Osteocyte (in vitro differentiated cells): ENCODE data around the gene TNFSF9. TPM values are rescaled to one million over a fixed set of nuclear protein-coding genes. Genes with fewer than 3 reads are reported as not detected.
"Not testable (repeated sequence)": the region's sequence is repeated elsewhere in the genome, so short reads cannot be mapped to it uniquely, and the experiment has no call there.

ENCODE experiments used
- DNase-seq: peaks from one replicate; pipeline ENCODE4 v3.0.0; 2021; ENCODE audit warnings: mixed read lengths; ENCODE audit not compliant: unreplicated experiment; ENCODE audit errors: extremely low spot score
- H3K27ac Mint-ChIP-seq: one replicate; pipeline ENCODE4 v1.8.0; 2021; ENCODE audit warnings: mild to moderate bottlenecking, mixed read lengths; ENCODE audit not compliant: unreplicated experiment
- H3K27me3 Mint-ChIP-seq: one replicate; pipeline ENCODE4 v1.8.0; 2021; ENCODE audit warnings: mixed read lengths; ENCODE audit not compliant: unreplicated experiment
- H3K36me3 Mint-ChIP-seq: one replicate; pipeline ENCODE4 v1.8.0; 2021; ENCODE audit warnings: mixed read lengths; ENCODE audit not compliant: unreplicated experiment
- H3K4me1 Mint-ChIP-seq: one replicate; pipeline ENCODE4 v1.8.0; 2021; ENCODE audit warnings: mixed read lengths; ENCODE audit not compliant: unreplicated experiment
- H3K4me3 Mint-ChIP-seq: one replicate; pipeline ENCODE4 v1.8.0; 2021; ENCODE audit warnings: mild to moderate bottlenecking, moderate library complexity, mixed read lengths; ENCODE audit not compliant: unreplicated experiment
- H3K9me3 Mint-ChIP-seq: one replicate; pipeline ENCODE4 v1.8.0; 2021; ENCODE audit warnings: mixed read lengths; ENCODE audit not compliant: unreplicated experiment
- CTCF ChIP-seq: fragments of 200-600 bp; sonication (generic); IDR thresholded peaks from 2 replicates; pipeline ENCODE4 v1.5.0; 2021; ENCODE audit warnings: antibody characterized with exemption, mild to moderate bottlenecking, moderate library complexity
- total RNA-seq: library from RNA; stranded (reverse); gene quantifications from 2 replicates; pipeline ENCODE4 v1.2.1, GENCODE V29; 2021

The TNFSF9 gene
- total RNA-seq, 1 donor from 2014 or later: 1.5 TPM

GRCh38 chr19:6556043-6556449 lies 25.2 kb downstream of the TNFSF9 start:
- DNase-seq: no peak
- no peak for TF ChIP-seq CTCF
- H3K9me3 Mint-ChIP-seq: no peaks in the 10 kb centered on the region
- no peak overlapping the region for H3K27ac Mint-ChIP-seq
- H3K27me3 Mint-ChIP-seq: no peaks in the 10 kb centered on the region
- H3K36me3 Mint-ChIP-seq: no peaks in the 10 kb centered on the region
- no peak overlapping the region for H3K4me3 Mint-ChIP-seq
- no peaks in the 10 kb centered on the region for H3K4me1 Mint-ChIP-seq

GRCh38 chr19:6556480-6557195 lies 25.8 kb downstream of the TNFSF9 start:
- Mint-ChIP-seq H3K4me1 (no peaks in the 10 kb centered on the region), H3K27ac (no peak overlapping the region), H3K9me3 (no peaks in the 10 kb centered on the region), H3K36me3 (no peaks in the 10 kb centered on the region), H3K27me3 (no peaks in the 10 kb centered on the region), H3K4me3 (no peak overlapping the region)
- no peak for DNase-seq
- no peak for TF ChIP-seq CTCF

GRCh38 chr19:6562437-6562836 lies 31.6 kb downstream of the TNFSF9 start:
- not testable (repeated sequence) for H3K27ac Mint-ChIP-seq, H3K27me3 Mint-ChIP-seq, DNase-seq, H3K4me1 Mint-ChIP-seq, H3K4me3 Mint-ChIP-seq, H3K36me3 Mint-ChIP-seq
- H3K9me3 Mint-ChIP-seq: peaks cover 12% of the 10 kb centered on the region

- Mint-ChIP-seq H3K4me3 (no peak overlapping the region), H3K9me3 (peaks cover 12% of the 10 kb centered on the region), H3K27me3 (no peaks in the 10 kb centered on the region), H3K27ac (no peak overlapping the region), H3K4me1 (no peaks in the 10 kb centered on the region), H3K36me3 (no peaks in the 10 kb centered on the region)
- TF ChIP-seq CTCF: no peak
- no peak for DNase-seq
Observed at GRCh38 chr19:6564393-6564792, 33.6 kb downstream of the TNFSF9 start.

- H3K4me3 Mint-ChIP-seq, H3K27me3 Mint-ChIP-seq, DNase-seq, H3K27ac Mint-ChIP-seq, H3K4me1 Mint-ChIP-seq, H3K36me3 Mint-ChIP-seq: not testable (repeated sequence)
- H3K9me3 Mint-ChIP-seq: peaks cover 18% of the 10 kb centered on the region
Observed at GRCh38 chr19:6566727-6567126, 35.9 kb downstream of the TNFSF9 start.

- H3K27me3 Mint-ChIP-seq: no peaks in the 10 kb centered on the region
- no peaks in the 10 kb centered on the region for H3K36me3 Mint-ChIP-seq
- H3K4me1 Mint-ChIP-seq: no peaks in the 10 kb centered on the region
- DNase-seq: no peak
- TF ChIP-seq CTCF: no peak
- H3K27ac Mint-ChIP-seq: no peak overlapping the region
- no peak overlapping the region for H3K4me3 Mint-ChIP-seq
- H3K9me3 Mint-ChIP-seq: peaks cover 18% of the 10 kb centered on the region
Observed at GRCh38 chr19:6568010-6568526, 37.2 kb downstream of the TNFSF9 start.
